Placental pericyte (primary cell): ENCODE results near the gene OR56A4. TPM values are rescaled to one million over a fixed set of nuclear protein-coding genes. Genes with fewer than 3 reads are reported as not detected.

Source experiments
- small RNA-seq: library from RNA; depleted of rRNA; stranded (forward); fragments of <200 nt; gene quantifications from one replicate; pipeline ENCODE3, GENCODE V24; 2012; ENCODE audit warnings: low replicate concordance
- total RNA-seq: library from RNA; depleted of rRNA; stranded (reverse); fragments of >200 nt; gene quantifications from 2 replicates; pipeline ENCODE4 v1.2.3, GENCODE V29; 2012

The OR56A4 gene, protein sequence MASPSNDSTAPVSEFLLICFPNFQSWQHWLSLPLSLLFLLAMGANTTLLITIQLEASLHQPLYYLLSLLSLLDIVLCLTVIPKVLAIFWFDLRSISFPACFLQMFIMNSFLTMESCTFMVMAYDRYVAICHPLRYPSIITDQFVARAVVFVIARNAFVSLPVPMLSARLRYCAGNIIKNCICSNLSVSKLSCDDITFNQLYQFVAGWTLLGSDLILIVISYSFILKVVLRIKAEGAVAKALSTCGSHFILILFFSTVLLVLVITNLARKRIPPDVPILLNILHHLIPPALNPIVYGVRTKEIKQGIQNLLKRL
- total RNA-seq: not detected in 2 replicates

DNA sequence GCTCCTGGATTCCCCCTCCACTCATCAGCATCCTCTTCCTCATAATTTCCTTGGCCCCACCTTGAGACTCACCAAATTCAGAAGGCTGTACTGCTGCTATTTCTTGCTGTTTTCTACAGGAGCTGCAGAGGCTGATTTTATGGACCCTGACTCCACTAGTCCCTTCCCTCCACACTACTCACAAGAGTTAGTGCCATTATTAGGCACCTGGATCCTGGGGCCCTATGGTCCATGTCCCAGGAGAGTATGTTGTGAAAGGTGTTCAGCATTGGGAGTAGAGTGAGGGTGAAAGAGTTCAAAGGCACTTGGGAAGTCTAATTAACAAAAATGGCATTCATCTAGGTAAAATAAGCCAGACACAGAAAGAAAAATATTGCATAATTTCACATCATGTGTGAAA, at the start of gene OR56A4:
Gene OR56A4 (minus strand): TSS at position 101 of the 400 bp plus-strand sequence. CDS start 3,954 bp downstream, outside the sequence.

DNA sequence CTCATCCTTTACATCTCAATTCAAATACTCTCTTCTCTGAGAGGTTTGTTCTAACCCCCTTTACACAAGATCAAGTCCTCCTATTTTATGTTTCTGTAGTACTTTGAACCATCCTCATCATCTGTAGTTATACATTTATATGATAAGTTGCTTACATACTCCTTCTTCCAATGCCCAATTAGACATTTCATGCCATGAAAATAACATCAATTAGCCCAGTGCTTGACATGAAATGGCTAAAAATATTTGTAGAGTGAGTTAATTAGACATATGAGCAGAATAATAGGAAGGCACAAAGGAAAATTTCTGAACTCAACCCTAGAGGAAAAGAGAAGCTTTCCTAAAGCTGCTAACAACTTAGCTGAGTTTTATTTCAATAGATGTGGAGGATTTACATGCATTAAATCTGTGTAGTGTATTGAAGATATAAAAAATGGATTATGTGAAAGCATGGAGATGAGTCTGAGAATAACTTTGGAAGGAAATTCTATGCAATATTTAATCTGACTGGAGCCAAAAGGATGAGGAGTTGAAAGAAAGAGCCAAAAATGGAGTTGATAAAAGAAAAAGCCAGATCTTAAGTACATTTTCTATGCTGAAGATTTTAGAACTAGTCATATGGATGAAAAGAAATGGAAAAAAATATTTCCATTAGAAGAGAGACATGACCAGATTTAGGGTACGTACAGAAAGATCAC, 24.1 kb upstream of the OR56A4 start, which contains the start of gene OR56A1:
Gene OR56A1 (minus strand): TSS at position 51 of the 698 bp plus-strand sequence. CDS start 3,066 bp downstream, outside the sequence.

DNA sequence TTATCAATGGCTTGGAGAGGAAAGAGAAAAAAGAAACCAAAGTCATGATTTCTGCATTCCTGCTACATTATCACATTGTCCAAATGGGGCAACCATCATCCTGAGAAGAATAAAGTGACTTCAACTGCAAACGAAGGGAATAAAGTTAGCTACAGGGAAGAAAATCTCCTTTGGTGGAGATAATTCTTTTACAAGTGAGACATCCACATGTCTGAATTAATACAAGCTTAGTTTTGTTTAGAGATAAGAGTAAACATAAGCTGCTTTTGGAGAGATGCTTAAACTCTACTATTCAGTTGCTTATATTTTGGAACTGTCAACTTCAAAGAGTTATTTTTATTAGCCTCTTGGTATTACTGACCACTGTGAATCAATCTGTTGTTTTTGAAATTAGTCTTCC, 19.9 kb downstream of the OR56A4 start, which contains the start of gene OR52L1:
Gene OR52L1 (minus strand): TSS at position 101 of the 400 bp plus-strand sequence. CDS start 55 bp downstream, at position 46.

DNA sequence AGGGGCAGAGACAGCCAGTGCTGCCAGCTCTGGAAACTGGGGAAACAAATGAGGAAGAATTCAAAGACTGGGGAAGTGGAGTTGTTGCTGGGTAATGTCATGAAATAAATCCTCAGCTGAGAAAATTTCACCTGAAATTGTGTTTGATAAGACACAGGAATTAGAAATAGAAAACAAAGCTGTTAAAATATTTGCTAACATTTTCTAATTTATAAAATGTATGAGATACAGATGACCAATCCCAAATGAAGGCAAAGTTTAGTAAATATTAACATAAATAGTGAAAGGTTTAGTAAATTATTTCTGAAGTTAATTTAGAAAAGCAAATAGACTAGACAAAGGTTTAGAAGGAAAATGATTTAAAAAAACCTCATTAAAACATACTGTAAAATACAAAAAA, 38.4 kb downstream of the OR56A4 start, which contains the start of gene OR56A5:
Gene OR56A5 (minus strand): TSS at position 101 of the 400 bp plus-strand sequence. CDS start 0 bp downstream, at position 101.

Small RNA genes lying within 50 kb of the gene (small RNA-seq; reads per million reads assigned to genes)
- gene RNA5SP329: not detected

Other genes starting within 250 kb of the OR56A4 start
- 0.72 TPM in 1 of 2 replicates, not detected in the other for gene OR52N5, start 223.6 kb downstream of the OR56A4 start, total RNA-seq
- 0.43 and 0.44 TPM in 2 replicates for gene OR52N1, start 215.7 kb downstream of the OR56A4 start, total RNA-seq
- gene OR52N2, start 198.0 kb downstream of the OR56A4 start, total RNA-seq: not detected in 2 replicates
- 0.86 TPM in 1 of 2 replicates, not detected in the other for gene OR52E6, start 165.0 kb downstream of the OR56A4 start, total RNA-seq
- 1.0 TPM in 1 of 2 replicates, not detected in the other for gene OR52E8, start 149.3 kb downstream of the OR56A4 start, total RNA-seq
- not detected in 2 replicates for gene OR52E4, start 126.3 kb downstream of the OR56A4 start, total RNA-seq
- gene OR52E5, start 113.7 kb downstream of the OR56A4 start, total RNA-seq: not detected in 2 replicates
- gene OR56A3, start 64.7 kb downstream of the OR56A4 start, total RNA-seq: not detected in 2 replicates
- not detected in 2 replicates for gene OR56A5, start 38.5 kb downstream of the OR56A4 start, total RNA-seq
- not detected in 2 replicates for gene OR52L1, start 20.0 kb downstream of the OR56A4 start, total RNA-seq
- gene OR56A1, start 23.8 kb upstream of the OR56A4 start, total RNA-seq: under 0.01 TPM in 1 of 2 replicates, not detected in the other
- gene OR56B4, start 100.7 kb upstream of the OR56A4 start, total RNA-seq: not detected in 2 replicates
- not detected in 2 replicates for gene OR52B2, start 163.4 kb upstream of the OR56A4 start, total RNA-seq
- not detected in 2 replicates for gene OR52W1, start 192.3 kb upstream of the OR56A4 start, total RNA-seq
- not detected in 2 replicates for gene C11orf42, start 198.6 kb upstream of the OR56A4 start, total RNA-seq
- gene FHIP1B, start 227.7 kb upstream of the OR56A4 start, total RNA-seq: 24.9 and 36.5 TPM in 2 replicates
- 0.44 TPM in 1 of 2 replicates, not detected in the other for gene CNGA4, start 232.1 kb upstream of the OR56A4 start, total RNA-seq